A673 (cell line): Measurements from ENCODE around the gene FADD. TPM values are rescaled to one million over a fixed set of nuclear protein-coding genes. Genes with fewer than 3 reads are reported as not detected.

ENCODE experiments used
- BruUV-seq: library from RNA; stranded (reverse); fragments of 400-500 nt; replicated peaks from 2 replicates; lab custom pipeline; 2021; lab: Mats Ljungman, UMichigan
- CTCF ChIA-PET: fragments of 300-600 bp; sonication (Branson Sonifier 250); formaldehyde crosslinking; loops from one replicate; lab custom pipeline; 2022; ENCODE audit warnings: antibody characterized with exemption; lab: Charles Lee
- POLR2A ChIA-PET: fragments of 300-600 bp; sonication (Branson Sonifier 250); formaldehyde crosslinking; loops from one replicate; lab custom pipeline; 2022; ENCODE audit warnings: antibody characterized with exemption; ENCODE audit not compliant: low non-redundant PET; lab: Charles Lee
- DNase-seq: peaks from one replicate; pipeline ENCODE4 v3.0.0-alpha.2; 2015; ENCODE audit warnings: low spot score
- H3K27ac ChIP-seq: fragments of 200-600 bp; sonication (generic); 2 replicates; pipeline ENCODE4 v1.5.1; 2016; ENCODE audit warnings: mixed run types, low read depth, mild to moderate bottlenecking, mixed read lengths, antibody characterized with exemption, low read length; ENCODE audit not compliant: poor library complexity, severe bottlenecking
- H3K27me3 ChIP-seq: fragments of 200-600 bp; sonication (generic); replicated peaks from 2 replicates; pipeline ENCODE4 v1.6.1; 2017; ENCODE audit warnings: mixed run types, low read depth, mild to moderate bottlenecking, mixed read lengths, antibody characterized with exemption, low read length; ENCODE audit not compliant: insufficient read depth, poor library complexity
- H3K36me3 ChIP-seq: fragments of 200-600 bp; sonication (generic); 2 replicates; pipeline ENCODE4 v1.6.1; 2016; ENCODE audit warnings: mixed run types, mild to moderate bottlenecking, mixed read lengths, antibody characterized with exemption, low read length; ENCODE audit not compliant: insufficient read depth, poor library complexity, severe bottlenecking
- H3K4me1 ChIP-seq: fragments of 200-600 bp; sonication (generic); 2 replicates; pipeline ENCODE4 v1.6.1; 2017; ENCODE audit warnings: mixed run types, mild to moderate bottlenecking, mixed read lengths, antibody characterized with exemption, low read length; ENCODE audit not compliant: insufficient read depth, poor library complexity, severe bottlenecking
- H3K4me3 ChIP-seq: fragments of 200-600 bp; sonication (generic); 2 replicates; pipeline ENCODE4 v1.5.1; 2016; ENCODE audit warnings: low read depth, mixed run types, mild to moderate bottlenecking, mixed read lengths, low read length; ENCODE audit not compliant: poor library complexity, severe bottlenecking
- H3K9me3 ChIP-seq: fragments of 200-600 bp; sonication (generic); 2 replicates; pipeline ENCODE4 v1.6.1; 2016; ENCODE audit warnings: mixed run types, low read depth, mild to moderate bottlenecking, mixed read lengths, antibody characterized with exemption, low read length; ENCODE audit not compliant: poor library complexity, severe bottlenecking
- CTCF ChIP-seq: fragments of 300-800, 200-600 bp; sonication (generic); conservative IDR thresholded peaks from 2 replicates; pipeline ENCODE4 v1.5.1; 2017; ENCODE audit warnings: low read depth, mild to moderate bottlenecking, antibody characterized with exemption, low read length, moderate library complexity, mixed read lengths
- EZH2 ChIP-seq: fragments of 200-600 bp; sonication (generic); IDR thresholded peaks from 2 replicates; pipeline ENCODE4 v1.6.1; 2017; ENCODE audit warnings: borderline replicate concordance, low read depth, mild to moderate bottlenecking, mixed read lengths, antibody characterized with exemption, low read length; ENCODE audit not compliant: poor library complexity, severe bottlenecking
- intact Hi-C: fragments of 100-400 bp; cut with micrococcal nuclease; formaldehyde crosslinking; loops from one replicate; pipeline ENCODE4 v1.10.0; 2022; ENCODE audit not compliant: unreplicated experiment
- total RNA-seq: library from RNA; stranded (reverse); gene quantifications from 2 replicates; pipeline ENCODE4 v1.2.3, GENCODE V29; 2021

The FADD gene
- total RNA-seq, 1 experiment from 2014 or later: 62.7 TPM

- intact Hi-C loops: no loop called here
- no peak for TF ChIP-seq EZH2
- no peak for TF ChIP-seq CTCF
- H3K36me3 ChIP-seq: no peaks in the 10 kb centered on the region
- no peak overlapping the region for H3K4me3 ChIP-seq
- ChIA-PET CTCF (no interaction called here), POLR2A (no interaction called here)
- DNase-seq: no peak
- no TSS peak for BruUV-seq
- no peaks in the 10 kb centered on the region for H3K4me1 ChIP-seq
- no peaks in the 10 kb centered on the region for H3K9me3 ChIP-seq
- no peak overlapping the region for H3K27ac ChIP-seq
- H3K27me3 ChIP-seq: no peaks in the 10 kb centered on the region
These were observed 35.2 kb upstream of the FADD start for GRCh38 chr11:70167723-70168404.

GRCh38 chr11:70168405-70168754, 34.7 kb upstream of the FADD start:
- BruUV-seq: no TSS peak
- Histone ChIP-seq H3K4me3 (no peak overlapping the region), H3K36me3 (no peaks in the 10 kb centered on the region), H3K27ac (no peak overlapping the region), H3K4me1 (no peaks in the 10 kb centered on the region), H3K27me3 (no peaks in the 10 kb centered on the region), H3K9me3 (no peaks in the 10 kb centered on the region)
- DNase-seq: no peak
- TF ChIP-seq EZH2: no peak
- TF ChIP-seq CTCF: no peak
- ChIA-PET CTCF (no interaction called here), POLR2A (no interaction called here)
- intact Hi-C loops: no loop called here

- Histone ChIP-seq H3K36me3 (no peaks in the 10 kb centered on the region), H3K4me3 (no peak overlapping the region), H3K27ac (no peak overlapping the region), H3K4me1 (no peaks in the 10 kb centered on the region), H3K9me3 (no peaks in the 10 kb centered on the region), H3K27me3 (no peaks in the 10 kb centered on the region)
- ChIA-PET CTCF (no interaction called here), POLR2A (no interaction called here)
- DNase-seq: no peak
- intact Hi-C loops: no loop called here
- TF ChIP-seq EZH2: no peak
- TF ChIP-seq CTCF: no peak
- BruUV-seq: no TSS peak
These were observed 34.0 kb upstream of the FADD start for GRCh38 chr11:70169127-70169526.
